ENCODE measurements around the gene TNFRSF21. TPM values are rescaled to one million over a fixed set of nuclear protein-coding genes. Genes with fewer than 3 reads are reported as not detected.

The TNFRSF21 gene
- total RNA-seq, 1 donor from 2014 or later, result 74.2 TPM

- H3K4me3 Mint-ChIP-seq, result no peak overlapping the region
- peaks cover 42% of the 10 kb centered on the region for H3K36me3 Mint-ChIP-seq
- no peak for TF ChIP-seq CTCF (conservative IDR thresholded peaks at IDR 0.05)
- H3K9me3 Mint-ChIP-seq, result no peaks in the 10 kb centered on the region
- no peak for DNase-seq (ENCODE audit: extremely low spot score, unreplicated experiment)
- no peaks in the 10 kb centered on the region for H3K27me3 Mint-ChIP-seq
- no peak overlapping the region for H3K27ac Mint-ChIP-seq
- H3K4me1 Mint-ChIP-seq (ENCODE audit: unreplicated experiment), result peaks cover 15% of the 10 kb centered on the region
These were observed 53.3 kb downstream of the TNFRSF21 start for GRCh38 chr6:47256361-47256760.

DNA sequence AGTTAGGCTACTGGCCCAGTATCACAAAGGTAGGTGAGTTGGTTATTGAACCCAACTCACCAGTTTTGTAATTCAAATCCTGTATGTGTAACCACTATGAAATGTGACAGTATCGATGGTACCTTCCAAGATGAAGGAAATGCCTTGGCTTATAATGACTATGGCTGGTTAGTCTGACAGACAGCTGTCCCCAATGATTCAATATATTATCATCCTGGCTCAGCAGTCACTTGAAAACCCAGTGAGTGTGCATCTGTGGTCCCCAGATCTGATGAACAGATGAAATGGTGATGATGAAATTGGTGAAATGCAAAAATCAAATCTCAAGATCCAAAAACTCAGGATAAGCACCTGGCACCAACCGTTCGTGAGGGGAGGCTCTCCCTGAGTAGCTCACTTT lies 54.8 kb downstream of the TNFRSF21 start:
- no peak for DNase-seq (ENCODE audit: extremely low spot score, unreplicated experiment)
- H3K36me3 Mint-ChIP-seq, result peaks cover 37% of the 10 kb centered on the region
- no peak for TF ChIP-seq CTCF (conservative IDR thresholded peaks at IDR 0.05)
- no peaks in the 10 kb centered on the region for H3K9me3 Mint-ChIP-seq
- H3K27ac Mint-ChIP-seq, result no peak overlapping the region
- no peak overlapping the region for H3K4me3 Mint-ChIP-seq
- peaks cover 7% of the 10 kb centered on the region for H3K4me1 Mint-ChIP-seq (ENCODE audit: unreplicated experiment)
- H3K27me3 Mint-ChIP-seq, result no peaks in the 10 kb centered on the region

- Mint-ChIP-seq H3K9me3 (no peaks in the 10 kb centered on the region), H3K4me3 (no peak overlapping the region), H3K27ac (no peak overlapping the region), H3K27me3 (no peaks in the 10 kb centered on the region), H3K4me1 (ENCODE audit: unreplicated experiment) (peaks cover 13% of the 10 kb centered on the region), H3K36me3 (peaks cover 34% of the 10 kb centered on the region)
- TF ChIP-seq CTCF (conservative IDR thresholded peaks at IDR 0.05), result no peak
- no peak for DNase-seq (ENCODE audit: extremely low spot score, unreplicated experiment)
These were observed 55.7 kb downstream of the TNFRSF21 start for GRCh38 chr6:47254051-47254450.

DNA sequence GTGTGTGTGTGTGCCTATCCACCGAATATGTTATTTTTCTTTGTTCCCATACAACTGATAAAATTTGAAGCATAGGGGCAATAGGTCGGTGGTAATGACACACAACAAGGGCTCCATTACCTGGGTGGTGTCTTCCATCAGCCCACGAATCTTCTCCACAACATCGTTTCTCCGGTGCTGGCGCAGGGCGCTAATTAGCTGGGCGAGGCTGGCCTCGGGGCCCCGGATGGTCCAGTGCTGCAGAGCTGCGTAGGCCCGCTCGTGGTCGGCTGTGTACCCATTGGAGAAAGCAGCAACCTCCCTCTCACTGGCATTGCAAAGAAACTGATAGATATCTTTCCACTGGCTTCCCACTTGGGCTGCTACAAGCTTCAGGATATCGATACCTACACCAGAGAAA lies 56.6 kb downstream of the TNFRSF21 start:
- H3K36me3 Mint-ChIP-seq, result peaks cover 29% of the 10 kb centered on the region
- no peak for TF ChIP-seq CTCF (conservative IDR thresholded peaks at IDR 0.05)
- no peak for DNase-seq (ENCODE audit: extremely low spot score, unreplicated experiment)
- no peaks in the 10 kb centered on the region for H3K27me3 Mint-ChIP-seq
- no peak overlapping the region for H3K4me3 Mint-ChIP-seq
- no peak overlapping the region for H3K27ac Mint-ChIP-seq
- H3K4me1 Mint-ChIP-seq (ENCODE audit: unreplicated experiment), result peaks cover 22% of the 10 kb centered on the region
- no peaks in the 10 kb centered on the region for H3K9me3 Mint-ChIP-seq

DNA sequence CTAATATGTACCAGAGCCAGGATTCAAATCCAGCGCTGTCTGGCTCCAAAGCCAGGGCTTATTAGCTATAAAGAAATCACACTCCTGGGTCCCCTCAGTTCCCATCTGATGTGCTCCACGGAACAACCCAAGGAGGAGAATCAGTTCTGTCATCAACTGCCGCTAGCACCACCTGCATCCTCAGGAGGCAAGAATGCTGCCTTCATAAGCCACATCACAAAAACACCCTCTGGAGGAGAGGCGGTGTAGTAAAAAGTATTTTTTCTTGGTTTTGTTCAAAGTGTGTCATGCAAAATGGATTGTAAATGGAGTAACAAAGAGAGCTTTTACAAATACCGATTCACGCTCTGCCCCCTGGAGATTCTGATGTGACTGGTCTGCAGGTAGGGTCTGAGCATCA lies 57.1 kb downstream of the TNFRSF21 start:
- no peaks in the 10 kb centered on the region for H3K27me3 Mint-ChIP-seq
- no peaks in the 10 kb centered on the region for H3K9me3 Mint-ChIP-seq
- no peak overlapping the region for H3K4me3 Mint-ChIP-seq
- TF ChIP-seq CTCF (conservative IDR thresholded peaks at IDR 0.05), result no peak
- DNase-seq (ENCODE audit: extremely low spot score, unreplicated experiment), result no peak
- H3K27ac Mint-ChIP-seq, result no peak overlapping the region
- H3K4me1 Mint-ChIP-seq (ENCODE audit: unreplicated experiment), result peaks cover 22% of the 10 kb centered on the region
- H3K36me3 Mint-ChIP-seq, result peaks cover 28% of the 10 kb centered on the region

GRCh38 chr6:47251396-47251795 lies 58.3 kb downstream of the TNFRSF21 start:
- H3K27me3 Mint-ChIP-seq, result no peaks in the 10 kb centered on the region
- no peak overlapping the region for H3K27ac Mint-ChIP-seq
- no peak for DNase-seq (ENCODE audit: extremely low spot score, unreplicated experiment)
- peaks cover 28% of the 10 kb centered on the region for H3K4me1 Mint-ChIP-seq (ENCODE audit: unreplicated experiment)
- no peak overlapping the region for H3K4me3 Mint-ChIP-seq
- TF ChIP-seq CTCF (conservative IDR thresholded peaks at IDR 0.05), result no peak
- no peaks in the 10 kb centered on the region for H3K9me3 Mint-ChIP-seq
- H3K36me3 Mint-ChIP-seq, result peaks cover 26% of the 10 kb centered on the region
